Liver (tissue), 9 donors: ENCODE measurements around the gene NAIF1. TPM values are rescaled to one million over a fixed set of nuclear protein-coding genes. Genes with fewer than 3 reads are reported as not detected.

ENCODE experiments used
- DNase-seq: peaks from one replicate; pipeline ENCODE4 v3.0.0-alpha.2; 2017; ENCODE audit warnings: low spot score
- H3K27ac ChIP-seq, 2 donors: one replicate each; pipeline ENCODE4 v1.7.0; 2013; ENCODE audit warnings: inconsistent platforms in 2 of 2, low read length in 2 of 2, control low read depth in 1 of 2, low read depth in 1 of 2, mild to moderate bottlenecking in 1 of 2
- H3K27me3 ChIP-seq, 4 donors: one replicate each; pipeline versions ENCODE4 v1.6.1 to v1.7.0; 2013; ENCODE audit warnings: low read length in 3 of 4, inconsistent platforms in 1 of 4, mild to moderate bottlenecking in 1 of 4, moderate library complexity in 1 of 4; ENCODE audit not compliant: control insufficient read depth in 4 of 4, insufficient read depth in 4 of 4
- H3K36me3 ChIP-seq, 4 donors: one replicate each; pipeline versions ENCODE4 v1.6.1 to v1.7.0; 2013; ENCODE audit warnings: low read length in 3 of 4, mild to moderate bottlenecking in 3 of 4, low read depth in 1 of 4, moderate library complexity in 1 of 4; ENCODE audit not compliant: control insufficient read depth in 4 of 4, insufficient read depth in 3 of 4
- H3K4me1 ChIP-seq, 4 donors: one replicate each; pipeline versions ENCODE4 v1.6.1 to v1.7.0; 2013; ENCODE audit warnings: low read length in 3 of 4, mild to moderate bottlenecking in 3 of 4, moderate library complexity in 1 of 4; ENCODE audit not compliant: control insufficient read depth in 4 of 4, insufficient read depth in 4 of 4
- H3K4me3 ChIP-seq, 3 donors: one replicate each; pipeline versions ENCODE4 v1.6.1 to v1.7.0; 2013; ENCODE audit warnings: low read length in 3 of 3, control low read depth in 1 of 3, low read depth in 1 of 3, mild to moderate bottlenecking in 1 of 3
- H3K9ac ChIP-seq, 2 donors: one replicate each; pipeline ENCODE4 v1.7.0; 2013; ENCODE audit warnings: low read length in 2 of 2, mild to moderate bottlenecking in 2 of 2, moderate library complexity in 2 of 2, control low read depth in 1 of 2, low read depth in 1 of 2
- H3K9me3 ChIP-seq, 4 donors: one replicate each; pipeline versions ENCODE4 v1.6.1 to v1.7.0; 2013; ENCODE audit warnings: low read length in 3 of 4; ENCODE audit not compliant: control insufficient read depth in 4 of 4
- GABPA ChIP-seq, 2 donors: IDR thresholded peaks in 1 of 2; conservative IDR thresholded peaks in 1 of 2; 2 replicates each; pipeline ENCODE4 v1.6.1; 2016; ENCODE audit warnings: antibody characterized with exemption in 2 of 2, mild to moderate bottlenecking in 1 of 2, moderate library complexity in 1 of 2
- HNF4A ChIP-seq, 2 donors: conservative IDR thresholded peaks; 2 replicates each; pipeline ENCODE4 v1.6.1; 2016; ENCODE audit warnings: antibody characterized with exemption in 2 of 2, mild to moderate bottlenecking in 2 of 2
- NR2F2 ChIP-seq: IDR thresholded peaks from 2 replicates; pipeline ENCODE4 v1.6.1; 2016; ENCODE audit warnings: antibody characterized with exemption
- REST ChIP-seq: IDR thresholded peaks from 2 replicates; pipeline ENCODE4 v1.6.1; 2016; ENCODE audit warnings: antibody characterized with exemption, mild to moderate bottlenecking
- RXRA ChIP-seq, 2 donors: IDR thresholded peaks; 2 replicates each; pipeline ENCODE4 v1.6.1; 2017 to 2018; ENCODE audit warnings: antibody characterized with exemption in 2 of 2, mild to moderate bottlenecking in 1 of 2
- SP1 ChIP-seq: IDR thresholded peaks from 2 replicates; pipeline ENCODE4 v1.6.1; 2018; ENCODE audit warnings: antibody characterized with exemption, mild to moderate bottlenecking
- TAF1 ChIP-seq: conservative IDR thresholded peaks from 2 replicates; pipeline ENCODE4 v1.6.1; 2016; ENCODE audit warnings: antibody characterized with exemption, mild to moderate bottlenecking
- YY1 ChIP-seq: IDR thresholded peaks from 2 replicates; pipeline ENCODE4 v1.6.1; 2016; ENCODE audit warnings: antibody characterized with exemption, mild to moderate bottlenecking
- WGBS: extraction: QIAGEN DNeasy Blood & Tissue Kit; methylation state at CpG from one replicate; pipeline ENCODE4 v1.1.7; 2013; 5-methylcytosine and 5-hydroxymethylcytosine counted together
- polyA plus RNA-seq, 2 donors: library from polyadenylated mRNA; stranded (reverse) in 1 of 2; unstranded in 1 of 2; fragments of 200-250 nt in 1 of 2; fragments of >200 nt in 1 of 2; fragmentation: Nextera tagmentation in 1 of 2; extraction: Ambion mirVana in 1 of 2; gene quantifications; one replicate each; pipeline versions ENCODE4 v1.2.1 to v1.2.3, GENCODE V29; 2013 to 2015
- total RNA-seq, 2 donors: library from RNA; depleted of rRNA; stranded (reverse); fragments of >200 nt; gene quantifications; one replicate each; pipeline ENCODE4 v1.2.3, GENCODE V29; 2014
- TF ChIP-seq, protein P1 (sequence below): IDR thresholded peaks from 2 replicates; pipeline ENCODE4 v1.6.1; 2016; ENCODE audit warnings: antibody characterized with exemption
- TF ChIP-seq, protein P2 (sequence below): IDR thresholded peaks from 2 replicates; pipeline ENCODE4 v1.6.1; 2016; ENCODE audit warnings: antibody characterized with exemption
- TF ChIP-seq, protein P3 (sequence below): IDR thresholded peaks from 2 replicates; pipeline ENCODE4 v1.6.1; 2016; ENCODE audit warnings: antibody characterized with exemption
- donor health status: healthy.
- donor health status: healthy.
- donor health status: healthy.
- donor health status: healthy.
- donor health status: healthy.

NAIF1 gene
- total and polyA plus RNA-seq, 4 donors, result 2.5 to 6.5 (median 4.7) TPM

DNA sequence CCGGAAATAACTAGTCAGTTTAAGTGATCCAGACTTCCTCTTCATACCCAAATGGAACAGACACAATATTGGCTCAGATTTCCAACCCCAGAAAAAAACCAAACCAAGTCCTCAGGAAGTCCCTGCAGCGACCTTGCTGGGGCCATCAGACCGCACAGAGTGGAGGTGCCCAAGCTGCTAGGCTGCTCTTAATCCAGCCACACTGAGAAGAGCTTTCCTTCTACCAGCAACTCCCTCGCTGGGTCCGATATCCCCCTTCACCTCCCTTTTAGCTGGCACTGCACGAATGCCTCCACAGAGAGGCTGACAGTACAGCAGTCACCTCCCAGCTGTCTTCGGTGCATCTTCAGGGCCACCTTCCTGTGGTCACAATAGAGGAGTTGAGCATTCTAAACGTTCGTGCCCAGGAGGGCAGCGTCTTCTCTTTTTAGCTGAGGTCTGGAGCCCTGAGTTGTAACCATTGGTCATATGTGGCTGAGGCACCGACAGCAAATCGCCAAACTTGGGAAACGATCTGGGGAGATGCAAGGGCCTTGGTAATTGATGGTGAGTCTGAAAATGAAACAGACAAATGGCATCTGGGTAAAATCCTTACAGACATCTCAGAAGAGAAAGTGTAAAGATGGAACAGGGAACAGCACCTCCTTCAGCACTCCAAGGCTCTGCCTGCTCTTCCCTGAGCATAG lies 5.7 kb downstream of the NAIF1 start:
- peaks cover 12 to 30% (median 20%) of the 10 kb centered on the region in 4 donors for H3K4me1 ChIP-seq
- DNase-seq, result no peak

DNA sequence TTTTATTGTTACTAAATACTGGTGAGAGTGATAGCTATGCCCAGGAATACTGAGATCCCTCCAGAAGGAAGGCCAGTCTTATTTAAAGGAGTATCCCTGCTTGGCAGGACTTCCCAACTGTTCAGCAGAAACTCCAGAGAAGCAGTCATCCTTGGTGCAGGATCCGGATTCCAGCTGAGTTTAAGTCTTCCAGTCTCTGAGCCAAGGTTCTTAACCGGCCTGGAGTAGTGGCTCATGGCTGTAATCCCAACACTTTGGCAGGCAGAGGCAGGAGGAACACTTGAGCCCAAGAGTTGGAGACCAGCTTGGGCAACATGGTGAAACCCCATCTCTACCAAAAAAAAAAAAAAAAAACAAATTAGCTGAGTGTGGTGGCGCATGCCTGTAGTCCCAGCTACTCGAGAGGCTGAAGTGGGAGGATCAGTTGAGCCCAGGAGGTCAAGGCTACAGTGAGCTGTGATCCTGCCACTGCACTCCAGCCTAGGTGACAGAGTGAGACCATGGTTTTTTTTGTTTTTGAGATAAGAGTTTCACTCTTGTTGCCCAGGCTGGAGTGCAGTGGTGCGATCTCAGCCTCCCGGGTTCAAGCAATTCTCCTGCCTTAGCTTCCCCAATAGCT lies 7.6 kb downstream of the NAIF1 start:
- Histone ChIP-seq H3K9me3 (no peaks in the 10 kb centered on the region), H3K4me3 (no peak overlapping the region), H3K27ac (no peak overlapping the region), H3K9ac (no peak overlapping the region), H3K27me3 (no peaks in the 10 kb centered on the region), H3K36me3 (peaks cover 0 to 6% (median under 1%) of the 10 kb centered on the region in 4 donors), H3K4me1 (peaks cover 17 to 29% (median 18%) of the 10 kb centered on the region in 4 donors)
- 95% methylated on average over 6 of the region's 6 CpGs for WGBS
- TF ChIP-seq NR2F2 (no peak), HNF4A (conservative IDR thresholded peaks at IDR 0.05) (no peak), SP1 (no peak), TAF1 (no peak), YY1 (no peak), GABPA (IDR thresholded peaks at IDR 0.05 in 1 of 2, conservative IDR thresholded peaks at IDR 0.05 in 1 of 2) (no peak), REST (no peak)
- TF ChIP-seq, protein P1, sequence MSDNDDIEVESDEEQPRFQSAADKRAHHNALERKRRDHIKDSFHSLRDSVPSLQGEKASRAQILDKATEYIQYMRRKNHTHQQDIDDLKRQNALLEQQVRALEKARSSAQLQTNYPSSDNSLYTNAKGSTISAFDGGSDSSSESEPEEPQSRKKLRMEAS, result no peak
- TF ChIP-seq, protein P2, sequence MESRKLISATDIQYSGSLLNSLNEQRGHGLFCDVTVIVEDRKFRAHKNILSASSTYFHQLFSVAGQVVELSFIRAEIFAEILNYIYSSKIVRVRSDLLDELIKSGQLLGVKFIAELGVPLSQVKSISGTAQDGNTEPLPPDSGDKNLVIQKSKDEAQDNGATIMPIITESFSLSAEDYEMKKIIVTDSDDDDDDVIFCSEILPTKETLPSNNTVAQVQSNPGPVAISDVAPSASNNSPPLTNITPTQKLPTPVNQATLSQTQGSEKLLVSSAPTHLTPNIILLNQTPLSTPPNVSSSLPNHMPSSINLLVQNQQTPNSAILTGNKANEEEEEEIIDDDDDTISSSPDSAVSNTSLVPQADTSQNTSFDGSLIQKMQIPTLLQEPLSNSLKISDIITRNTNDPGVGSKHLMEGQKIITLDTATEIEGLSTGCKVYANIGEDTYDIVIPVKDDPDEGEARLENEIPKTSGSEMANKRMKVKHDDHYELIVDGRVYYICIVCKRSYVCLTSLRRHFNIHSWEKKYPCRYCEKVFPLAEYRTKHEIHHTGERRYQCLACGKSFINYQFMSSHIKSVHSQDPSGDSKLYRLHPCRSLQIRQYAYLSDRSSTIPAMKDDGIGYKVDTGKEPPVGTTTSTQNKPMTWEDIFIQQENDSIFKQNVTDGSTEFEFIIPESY, result no peak
- TF ChIP-seq, protein P3, sequence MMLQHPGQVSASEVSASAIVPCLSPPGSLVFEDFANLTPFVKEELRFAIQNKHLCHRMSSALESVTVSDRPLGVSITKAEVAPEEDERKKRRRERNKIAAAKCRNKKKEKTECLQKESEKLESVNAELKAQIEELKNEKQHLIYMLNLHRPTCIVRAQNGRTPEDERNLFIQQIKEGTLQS, result no peak
- DNase-seq, result no peak

More for the DNA sequence above, 5.7 kb downstream of the NAIF1 start:
- Histone ChIP-seq H3K9ac (no peak overlapping the region), H3K36me3 (peaks cover 0 to 6% (median under 1%) of the 10 kb centered on the region in 4 donors), H3K27ac (no peak overlapping the region), H3K4me3 (no peak overlapping the region), H3K9me3 (no peaks in the 10 kb centered on the region), H3K27me3 (no peaks in the 10 kb centered on the region)
- TF ChIP-seq RXRA (IDR thresholded peaks at IDR 0.05), result no peak
- WGBS, result 71% methylated on average over 13 of the region's 13 CpGs
